IMR-90 (cell line): ENCODE data around the gene PLXDC2. TPM values are rescaled to one million over a fixed set of nuclear protein-coding genes. Genes with fewer than 3 reads are reported as not detected.

Experiments
- ATAC-seq: fragments of 200-7000 bp; cut with Tn5 transposase; 2 replicates; pipeline ENCODE4 v1.9.1; 2020; ENCODE audit warnings: low read depth, mild to moderate bottlenecking, moderate library complexity
- BruUV-seq: library from RNA; stranded (reverse); fragments of 400-500 nt; replicated peaks from 2 replicates; lab custom pipeline; 2021; lab: Mats Ljungman, UMichigan
- CTCF ChIA-PET: fragments of 300-600 bp; formaldehyde crosslinking; extraction: SDS; loops from one replicate; lab custom pipeline; 2021; ENCODE audit warnings: antibody characterized with exemption; lab: Yijun Ruan, JAX
- POLR2A ChIA-PET: fragments of 300-600 bp; sonication (Branson Sonifier 250); formaldehyde crosslinking; loops from one replicate; lab custom pipeline; 2022; ENCODE audit warnings: antibody characterized with exemption; ENCODE audit not compliant: unreplicated experiment; lab: Charles Lee
- DNase-seq: peaks from one replicate; pipeline ENCODE4 v3.0.0; 2013
- H2AFZ ChIP-seq: replicated peaks from 2 replicates; pipeline ENCODE3; 2013; ENCODE audit warnings: low read length, mild to moderate bottlenecking; ENCODE audit not compliant: poor library complexity
- H2AK5ac ChIP-seq: 2 replicates; pipeline ENCODE4 v1.6.1; 2013; ENCODE audit warnings: low read depth, low read length, inconsistent platforms
- H2AK9ac ChIP-seq: replicated peaks from 2 replicates; pipeline ENCODE3; 2013; ENCODE audit warnings: mild to moderate bottlenecking, low read depth, low read length, moderate library complexity; ENCODE audit not compliant: poor library complexity
- H2BK120ac ChIP-seq: 2 replicates; pipeline ENCODE4 v1.6.1; 2013; ENCODE audit warnings: low read depth, low read length, inconsistent platforms
- H2BK15ac ChIP-seq: 3 replicates; pipeline ENCODE4 v1.6.1; 2013; ENCODE audit warnings: low read depth, low read length, inconsistent platforms
- H2BK20ac ChIP-seq: 2 replicates; pipeline ENCODE4 v1.6.1; 2013; ENCODE audit warnings: low read depth, mild to moderate bottlenecking, inconsistent platforms, low read length, moderate library complexity
- H2BK5ac ChIP-seq: 2 replicates; pipeline ENCODE4 v1.6.1; 2013; ENCODE audit warnings: mild to moderate bottlenecking, low read depth, low read length, inconsistent platforms; ENCODE audit not compliant: poor library complexity, severe bottlenecking
- H3K14ac ChIP-seq: replicated peaks from 2 replicates; pipeline ENCODE4 v1.6.1; 2013; ENCODE audit warnings: low read depth, low read length, inconsistent platforms
- H3K18ac ChIP-seq: 2 replicates; pipeline ENCODE4 v1.6.1; 2013; ENCODE audit warnings: low read depth, low read length, control low read depth
- H3K23ac ChIP-seq: 2 replicates; pipeline ENCODE4 v1.6.1; 2013; ENCODE audit warnings: low read depth, low read length, inconsistent platforms
- H3K27ac ChIP-seq: 2 replicates; pipeline ENCODE4 v1.5.1; 2013; ENCODE audit warnings: mild to moderate bottlenecking, control low read depth, low read length; ENCODE audit not compliant: insufficient read depth
- H3K27me3 ChIP-seq: 2 replicates; pipeline ENCODE4 v1.6.1; 2013; ENCODE audit warnings: low read length; ENCODE audit not compliant: control insufficient read depth, insufficient read depth
- H3K36me3 ChIP-seq: 2 replicates; pipeline ENCODE4 v1.6.1; 2013; ENCODE audit warnings: low read length, mixed read lengths; ENCODE audit not compliant: control insufficient read depth, insufficient read depth
- H3K4ac ChIP-seq: 2 replicates; pipeline ENCODE4 v1.6.1; 2013; ENCODE audit warnings: low read depth, low read length, inconsistent platforms
- H3K4me1 ChIP-seq: 2 replicates; pipeline ENCODE4 v1.6.1; 2013; ENCODE audit warnings: low read length, mixed read lengths; ENCODE audit not compliant: control insufficient read depth, insufficient read depth
- H3K4me2 ChIP-seq: 2 replicates; pipeline ENCODE4 v1.6.1; 2013; ENCODE audit warnings: low read depth, mild to moderate bottlenecking, control low read depth, low read length, moderate library complexity
- H3K4me3 ChIP-seq: 2 replicates; pipeline ENCODE4 v1.5.1; 2013; ENCODE audit warnings: low read depth, mild to moderate bottlenecking, control low read depth, low read length, moderate library complexity; ENCODE audit not compliant: insufficient read depth
- H3K56ac ChIP-seq: 2 replicates; pipeline ENCODE4 v1.6.1; 2013; ENCODE audit warnings: low read length, inconsistent platforms; ENCODE audit not compliant: insufficient read depth; ENCODE audit errors: extremely low read depth
- H3K79me1 ChIP-seq, 2 experiments: 2 replicates each; pipeline ENCODE4 v1.6.1; 2013; ENCODE audit warnings: low read length in 2 of 2, inconsistent platforms in 1 of 2, low read depth in 1 of 2
- H3K9ac ChIP-seq: 2 replicates; pipeline ENCODE4 v1.6.1; 2013; ENCODE audit warnings: low read depth, low read length, control low read depth
- H3K9me1 ChIP-seq: 2 replicates; pipeline ENCODE4 v1.6.1; 2013; ENCODE audit warnings: low read length, inconsistent platforms; ENCODE audit not compliant: insufficient read depth
- H3K9me3 ChIP-seq: 2 replicates; pipeline ENCODE4 v1.6.1; 2013; ENCODE audit warnings: low read length; ENCODE audit not compliant: control insufficient read depth, insufficient read depth
- H4K20me1 ChIP-seq: 2 replicates; pipeline ENCODE4 v1.6.1; 2013; ENCODE audit warnings: low read length, inconsistent platforms; ENCODE audit not compliant: insufficient read depth
- H4K5ac ChIP-seq: 2 replicates; pipeline ENCODE4 v1.6.1; 2013; ENCODE audit warnings: mild to moderate bottlenecking, low read depth, low read length, control low read depth
- H4K8ac ChIP-seq, 2 experiments: 2 replicates each; pipeline ENCODE4 v1.6.1; 2013; ENCODE audit warnings: low read depth in 2 of 2, low read length in 2 of 2, control low read depth in 1 of 2, inconsistent platforms in 1 of 2
- H4K91ac ChIP-seq: 2 replicates; pipeline ENCODE4 v1.6.1; 2013; ENCODE audit warnings: low read depth, low read length, inconsistent platforms; ENCODE audit not compliant: insufficient read depth
- BHLHE40 ChIP-seq: fragments of 150-350 bp; IDR thresholded peaks from 2 replicates; pipeline ENCODE4 v1.6.1; 2016; ENCODE audit warnings: mild to moderate bottlenecking, low read depth, low read length
- CEBPB ChIP-seq: IDR thresholded peaks from 2 replicates; pipeline ENCODE4 v1.6.1; 2012; ENCODE audit warnings: low read depth, low read length, improper control_type of control experiment
- ELK1 ChIP-seq: fragments of 150-350 bp; IDR thresholded peaks from 2 replicates; pipeline ENCODE4 v1.6.1; 2016; ENCODE audit warnings: low read depth, mild to moderate bottlenecking, low read length, moderate library complexity, borderline replicate concordance
- FOS ChIP-seq: fragments of 150-350 bp; IDR thresholded peaks from 2 replicates; pipeline ENCODE4 v1.6.1; 2016; ENCODE audit warnings: low read depth, low read length
- MAFK ChIP-seq: IDR thresholded peaks from 2 replicates; pipeline ENCODE4 v1.6.1; 2012; ENCODE audit warnings: low read depth, low read length, improper control_type of control experiment
- MAZ ChIP-seq: IDR thresholded peaks from 2 replicates; pipeline ENCODE4 v1.6.1; 2012; ENCODE audit warnings: low read depth, mild to moderate bottlenecking, low read length, improper control_type of control experiment, moderate library complexity, borderline replicate concordance
- MXI1 ChIP-seq: IDR thresholded peaks from 2 replicates; pipeline ENCODE4 v1.6.1; 2012; ENCODE audit warnings: low read depth, mild to moderate bottlenecking, low read length, moderate library complexity, borderline replicate concordance
- NFE2L2 ChIP-seq: fragments of 150-350 bp; IDR thresholded peaks from 2 replicates; pipeline ENCODE4 v1.6.1; 2016; ENCODE audit warnings: low read depth, mild to moderate bottlenecking, low read length
- POLR2A ChIP-seq: IDR thresholded peaks from 2 replicates; pipeline ENCODE4 v1.6.1; 2012; ENCODE audit warnings: mild to moderate bottlenecking, low read depth, low read length
- RAD21 ChIP-seq: IDR thresholded peaks from 2 replicates; pipeline ENCODE4 v1.6.1; 2012; ENCODE audit warnings: low read length, improper control_type of control experiment
- RCOR1 ChIP-seq: IDR thresholded peaks from 2 replicates; pipeline ENCODE4 v1.6.1; 2012; ENCODE audit warnings: mild to moderate bottlenecking, low read length, improper control_type of control experiment; ENCODE audit not compliant: insufficient replicate concordance
- RFX5 ChIP-seq: IDR thresholded peaks from 2 replicates; pipeline ENCODE4 v1.8.0; 2012; ENCODE audit warnings: low read depth, mild to moderate bottlenecking, low read length, moderate library complexity
- WGBS, 2 experiments: methylation state at CpG; one replicate each; pipeline versions ENCODE4 v1.1.5 to v1.1.7; 2013; ENCODE audit warnings: missing lambda C conversion rate in 2 of 2; ENCODE audit not compliant: insufficient read length in 1 of 2; ENCODE audit errors: extremely low coverage in 2 of 2; 5-methylcytosine and 5-hydroxymethylcytosine counted together
- dilution Hi-C: fragments of 300-500 bp; cut with HindIII; formaldehyde crosslinking; loops from one replicate; pipeline ENCODE4 v1.14.3; 2018; ENCODE audit warnings: low sequenced_read_pairs; ENCODE audit not compliant: unreplicated experiment
- in situ Hi-C: fragments of 300-500 bp; cut with MboI; formaldehyde crosslinking; loops from 3 replicates; pipeline ENCODE4 v1.14.3; 2019; ENCODE audit warnings: low sequenced_read_pairs, inconsistent platforms, mixed read lengths
- intact Hi-C: fragments of 100-400 bp; cut with micrococcal nuclease; formaldehyde crosslinking; loops from 2 replicates; pipeline ENCODE4 v1.10.0; 2022
- polyA plus RNA-seq, 3 experiments: library from polyadenylated mRNA; depleted of rRNA; stranded (reverse); fragments of >200 nt; gene quantifications; 2 replicates each; pipeline ENCODE4 v1.2.3, GENCODE V29; 2012; ENCODE audit warnings: low replicate concordance in 1 of 3
- total RNA-seq: library from RNA; depleted of rRNA; stranded (reverse); fragments of >200 nt; gene quantifications from 2 replicates; pipeline ENCODE4 v1.2.3, GENCODE V29; 2012

PLXDC2 gene
- total and polyA plus RNA-seq, 2 of the 4 experiments (the other 2 are of a cell fraction): 3.2 to 6.1 TPM

- no peak overlapping the region for H4K91ac ChIP-seq
- no peak overlapping the region for H3K9ac ChIP-seq
- no peak overlapping the region for H2AK5ac ChIP-seq
- WGBS, 2 experiments: no CpG with 5 or more reads among the region's 1 CpG
- no peaks in the 10 kb centered on the region for H3K9me3 ChIP-seq
- H3K36me3 ChIP-seq: peaks cover 3% of the 10 kb centered on the region; the same call in 1 of the 2 replicates
- no peak overlapping the region for H3K14ac ChIP-seq
- ATAC-seq: no peak
- no peak overlapping the region for H2AFZ ChIP-seq
- H3K18ac ChIP-seq: no peak overlapping the region
- peaks cover 3% of the 10 kb centered on the region; the same call in 1 of the 2 replicates for H3K4me1 ChIP-seq
- no peak overlapping the region for H2BK20ac ChIP-seq
- H3K56ac ChIP-seq: no peak overlapping the region
- H2BK120ac ChIP-seq: no peak overlapping the region
- no peaks in the 10 kb centered on the region for H3K27me3 ChIP-seq
- no peak for TF ChIP-seq RCOR1
- TF ChIP-seq CEBPB: no peak
- no peak for TF ChIP-seq RFX5
- TF ChIP-seq ELK1: no peak
- TF ChIP-seq MXI1: no peak
- no peak for TF ChIP-seq MAZ
- no peak for TF ChIP-seq FOS
- TF ChIP-seq BHLHE40: no peak
- TF ChIP-seq RAD21: no peak
- TF ChIP-seq POLR2A: no peak
- TF ChIP-seq NFE2L2: no peak
- TF ChIP-seq MAFK: no peak
- H3K27ac ChIP-seq: no peak overlapping the region
- BruUV-seq: no TSS peak
- H3K4ac ChIP-seq: no peak overlapping the region
- intact Hi-C loops: no loop called here
- dilution Hi-C loops: no loop called here
- ChIA-PET POLR2A (no interaction called here), CTCF (no interaction called here)
- H3K9me1 ChIP-seq: no peaks in the 10 kb centered on the region
- no peak overlapping the region for H2AK9ac ChIP-seq
- H3K4me2 ChIP-seq: no peak overlapping the region
- DNase-seq: no peak
- in situ Hi-C loops: no loop called here
- no peak overlapping the region for H4K5ac ChIP-seq
- H3K23ac ChIP-seq: no peak overlapping the region
- H2BK5ac ChIP-seq: no peak overlapping the region
- no peak overlapping the region for H3K4me3 ChIP-seq
- no peaks in the 10 kb centered on the region for H4K20me1 ChIP-seq
- H2BK15ac ChIP-seq: no peak overlapping the region
- H4K8ac ChIP-seq: no peak overlapping the region
- H3K79me1 ChIP-seq: no peaks in the 10 kb centered on the region; a peak in 1 of 4 replicates
Measured at GRCh38 chr10:19999431-19999830, 183.2 kb downstream of the PLXDC2 start.
